ENCODE measurements around the gene ASIC1.

DNA sequence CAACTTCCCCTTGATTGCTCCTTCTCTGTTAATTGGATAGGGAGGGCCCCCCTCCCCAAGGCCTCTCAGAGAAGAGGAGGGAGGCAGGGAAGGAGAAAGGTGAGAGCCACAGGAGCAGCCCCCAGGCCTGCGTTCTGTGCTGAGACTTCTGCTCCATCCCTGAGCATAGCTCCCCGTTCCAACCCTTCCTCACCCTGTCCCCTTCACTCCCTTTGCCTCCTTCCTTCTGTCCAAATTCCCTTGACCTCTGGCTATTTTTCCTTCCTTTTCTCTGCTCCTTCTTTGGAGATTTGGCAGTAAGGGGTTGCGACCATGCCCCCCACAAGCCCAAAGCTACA lies 788 bp upstream of the ASIC1 start:
- TF ChIP-seq, protein P1, sequence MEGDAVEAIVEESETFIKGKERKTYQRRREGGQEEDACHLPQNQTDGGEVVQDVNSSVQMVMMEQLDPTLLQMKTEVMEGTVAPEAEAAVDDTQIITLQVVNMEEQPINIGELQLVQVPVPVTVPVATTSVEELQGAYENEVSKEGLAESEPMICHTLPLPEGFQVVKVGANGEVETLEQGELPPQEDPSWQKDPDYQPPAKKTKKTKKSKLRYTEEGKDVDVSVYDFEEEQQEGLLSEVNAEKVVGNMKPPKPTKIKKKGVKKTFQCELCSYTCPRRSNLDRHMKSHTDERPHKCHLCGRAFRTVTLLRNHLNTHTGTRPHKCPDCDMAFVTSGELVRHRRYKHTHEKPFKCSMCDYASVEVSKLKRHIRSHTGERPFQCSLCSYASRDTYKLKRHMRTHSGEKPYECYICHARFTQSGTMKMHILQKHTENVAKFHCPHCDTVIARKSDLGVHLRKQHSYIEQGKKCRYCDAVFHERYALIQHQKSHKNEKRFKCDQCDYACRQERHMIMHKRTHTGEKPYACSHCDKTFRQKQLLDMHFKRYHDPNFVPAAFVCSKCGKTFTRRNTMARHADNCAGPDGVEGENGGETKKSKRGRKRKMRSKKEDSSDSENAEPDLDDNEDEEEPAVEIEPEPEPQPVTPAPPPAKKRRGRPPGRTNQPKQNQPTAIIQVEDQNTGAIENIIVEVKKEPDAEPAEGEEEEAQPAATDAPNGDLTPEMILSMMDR (IDR thresholded peaks at IDR 0.05): no peak
- TF ChIP-seq EP300 (IDR thresholded peaks at IDR 0.05): no peak
